ENCODE data around the gene FARP1.

DNA sequence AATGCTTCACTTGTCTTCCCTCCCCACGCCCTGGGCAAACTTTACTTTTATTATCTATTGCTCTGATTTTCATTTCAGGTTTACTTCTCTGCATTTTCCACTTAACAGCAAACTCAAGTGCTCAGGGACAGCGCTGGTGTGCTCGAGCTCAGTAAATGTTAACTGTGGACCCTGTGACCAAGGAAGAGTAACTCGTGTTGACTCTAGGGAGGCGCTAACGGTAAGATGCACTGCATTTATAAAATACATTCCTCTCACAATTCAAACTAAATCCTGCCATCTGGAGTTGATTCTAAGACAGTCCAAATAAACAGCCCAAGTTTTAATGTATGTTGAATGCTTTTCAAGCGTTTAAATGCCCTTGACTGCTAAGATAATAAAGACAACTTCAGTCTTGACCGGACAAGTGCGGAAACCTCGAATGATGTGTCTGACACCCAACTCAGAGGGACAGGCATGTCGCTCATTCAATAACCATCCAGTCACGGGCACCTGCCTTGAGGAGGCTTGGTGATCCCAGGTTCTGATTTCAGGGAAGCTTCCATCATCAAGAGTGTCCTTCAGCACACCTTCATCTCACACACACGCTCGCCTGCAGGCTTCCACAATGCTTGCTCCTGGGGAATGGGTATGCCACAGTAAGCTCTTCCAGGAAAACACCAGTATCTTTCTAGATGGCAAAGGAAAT, 340.9 kb downstream of the FARP1 start:
- TF ChIP-seq, protein P1, sequence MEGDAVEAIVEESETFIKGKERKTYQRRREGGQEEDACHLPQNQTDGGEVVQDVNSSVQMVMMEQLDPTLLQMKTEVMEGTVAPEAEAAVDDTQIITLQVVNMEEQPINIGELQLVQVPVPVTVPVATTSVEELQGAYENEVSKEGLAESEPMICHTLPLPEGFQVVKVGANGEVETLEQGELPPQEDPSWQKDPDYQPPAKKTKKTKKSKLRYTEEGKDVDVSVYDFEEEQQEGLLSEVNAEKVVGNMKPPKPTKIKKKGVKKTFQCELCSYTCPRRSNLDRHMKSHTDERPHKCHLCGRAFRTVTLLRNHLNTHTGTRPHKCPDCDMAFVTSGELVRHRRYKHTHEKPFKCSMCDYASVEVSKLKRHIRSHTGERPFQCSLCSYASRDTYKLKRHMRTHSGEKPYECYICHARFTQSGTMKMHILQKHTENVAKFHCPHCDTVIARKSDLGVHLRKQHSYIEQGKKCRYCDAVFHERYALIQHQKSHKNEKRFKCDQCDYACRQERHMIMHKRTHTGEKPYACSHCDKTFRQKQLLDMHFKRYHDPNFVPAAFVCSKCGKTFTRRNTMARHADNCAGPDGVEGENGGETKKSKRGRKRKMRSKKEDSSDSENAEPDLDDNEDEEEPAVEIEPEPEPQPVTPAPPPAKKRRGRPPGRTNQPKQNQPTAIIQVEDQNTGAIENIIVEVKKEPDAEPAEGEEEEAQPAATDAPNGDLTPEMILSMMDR (IDR thresholded peaks at IDR 0.05) = no peak
- no peak for TF ChIP-seq POLR2A (IDR thresholded peaks at IDR 0.05)
